GM18868 (cell line): Measurements from ENCODE around the gene EPHA10.
"Not testable (repeated sequence)": the region's sequence is repeated elsewhere in the genome, so short reads cannot be mapped to it uniquely, and the experiment has no call there.

ENCODE experiments used
- ATAC-seq: cut with Tn5 transposase; IDR thresholded peaks from one replicate; pipeline ENCODE4 v1.9.1; 2021; ENCODE audit warnings: mild to moderate bottlenecking, moderate library complexity; ENCODE audit not compliant: unreplicated experiment

Gene EPHA10

DNA sequence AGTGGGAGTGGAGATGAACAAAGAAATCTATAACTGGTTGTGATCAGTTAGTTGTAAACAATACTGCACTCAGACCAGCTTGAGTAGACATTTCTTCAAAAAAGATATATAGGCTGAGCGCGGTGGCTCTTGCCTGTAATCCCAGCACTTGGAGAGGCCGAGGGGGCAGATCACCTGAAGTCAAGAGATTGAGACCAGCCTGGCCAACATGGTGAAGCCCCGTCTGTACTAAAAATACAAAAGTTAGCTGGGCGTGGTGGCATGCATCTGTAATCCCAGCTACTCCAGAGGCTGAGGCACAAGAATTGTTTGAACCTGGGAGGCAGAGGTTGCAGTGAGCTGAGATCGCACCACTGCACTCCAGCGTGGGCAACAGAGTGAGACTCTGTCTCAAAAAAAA, 26.9 kb downstream of the EPHA10 start:
- ATAC-seq, result not testable (repeated sequence)

DNA sequence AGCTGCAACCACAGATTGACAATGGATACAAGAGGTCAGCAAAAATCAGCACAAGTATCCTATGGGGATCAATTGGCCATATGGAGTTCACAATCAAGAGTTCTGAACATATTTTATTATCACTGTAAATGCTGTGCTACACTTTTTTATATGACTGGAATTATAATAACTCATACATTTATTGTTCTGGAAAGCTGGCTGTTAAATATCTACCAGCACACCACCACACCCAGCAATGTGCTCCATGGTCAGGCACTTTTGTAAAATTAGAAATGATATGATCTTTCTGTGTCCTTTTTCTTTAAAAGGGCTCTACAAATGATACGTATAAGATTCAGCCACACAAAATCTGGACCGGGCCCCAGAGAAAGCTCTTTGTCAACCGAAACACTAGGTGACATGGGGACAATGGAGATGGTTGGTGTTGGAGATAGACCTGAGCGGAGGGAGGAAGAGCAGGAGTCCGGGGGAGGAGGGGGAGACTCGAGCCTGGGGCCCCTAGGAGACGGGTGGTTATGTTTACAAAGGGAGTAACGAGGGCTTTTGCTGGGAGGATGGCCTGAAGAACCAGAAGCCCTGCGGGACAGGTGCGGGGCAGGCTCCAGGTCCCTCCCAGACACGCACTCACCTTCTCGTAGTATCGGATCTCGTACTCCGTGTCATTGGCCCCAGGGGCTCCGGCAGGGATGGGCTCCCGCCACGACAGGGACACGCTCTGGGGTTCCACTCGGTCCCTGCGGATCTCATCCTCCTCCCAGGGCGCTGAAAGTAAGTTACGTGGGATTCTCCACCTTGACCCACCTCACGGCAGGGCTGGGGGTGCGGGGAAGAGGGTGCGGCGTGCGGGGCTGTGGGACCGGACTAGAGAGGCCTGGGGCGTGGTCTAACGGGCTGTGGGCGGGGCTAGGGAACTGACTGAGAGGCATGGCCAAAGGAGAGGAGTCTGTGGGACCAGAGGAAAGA, 30.0 kb downstream of the EPHA10 start:
- no peak for ATAC-seq

DNA sequence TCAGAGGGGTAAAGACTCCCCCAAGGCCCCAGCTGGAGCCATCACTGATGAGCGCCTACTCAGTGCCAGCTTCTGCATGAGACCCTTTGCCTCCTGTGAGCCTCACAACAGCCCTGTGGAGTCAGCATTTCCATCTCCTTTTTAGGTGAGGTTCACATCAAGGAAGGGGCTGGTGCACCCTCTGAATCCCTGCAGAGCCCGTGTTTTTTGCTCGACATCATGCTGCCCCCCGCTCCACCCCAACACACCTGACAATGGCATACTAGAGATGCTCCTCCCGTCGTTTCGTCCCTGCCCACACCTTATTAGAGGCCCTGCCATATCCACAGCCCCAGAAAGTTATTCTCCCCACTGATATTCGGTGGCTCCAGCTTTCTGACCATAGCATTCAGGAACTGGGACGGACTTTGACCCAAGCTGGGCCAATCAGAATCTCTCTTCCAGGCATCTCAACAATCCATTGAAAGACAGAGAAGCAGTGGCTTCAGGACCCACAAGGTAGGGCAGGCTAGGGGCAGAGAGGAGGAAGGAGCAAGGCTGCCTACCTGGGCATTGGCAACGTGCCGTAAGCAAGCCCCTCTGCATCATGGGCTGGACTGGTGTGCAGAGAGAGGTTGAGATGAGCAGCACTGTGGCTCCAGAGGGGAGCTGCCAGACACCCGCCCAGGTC, 32.7 kb downstream of the EPHA10 start:
- no peak for ATAC-seq

DNA sequence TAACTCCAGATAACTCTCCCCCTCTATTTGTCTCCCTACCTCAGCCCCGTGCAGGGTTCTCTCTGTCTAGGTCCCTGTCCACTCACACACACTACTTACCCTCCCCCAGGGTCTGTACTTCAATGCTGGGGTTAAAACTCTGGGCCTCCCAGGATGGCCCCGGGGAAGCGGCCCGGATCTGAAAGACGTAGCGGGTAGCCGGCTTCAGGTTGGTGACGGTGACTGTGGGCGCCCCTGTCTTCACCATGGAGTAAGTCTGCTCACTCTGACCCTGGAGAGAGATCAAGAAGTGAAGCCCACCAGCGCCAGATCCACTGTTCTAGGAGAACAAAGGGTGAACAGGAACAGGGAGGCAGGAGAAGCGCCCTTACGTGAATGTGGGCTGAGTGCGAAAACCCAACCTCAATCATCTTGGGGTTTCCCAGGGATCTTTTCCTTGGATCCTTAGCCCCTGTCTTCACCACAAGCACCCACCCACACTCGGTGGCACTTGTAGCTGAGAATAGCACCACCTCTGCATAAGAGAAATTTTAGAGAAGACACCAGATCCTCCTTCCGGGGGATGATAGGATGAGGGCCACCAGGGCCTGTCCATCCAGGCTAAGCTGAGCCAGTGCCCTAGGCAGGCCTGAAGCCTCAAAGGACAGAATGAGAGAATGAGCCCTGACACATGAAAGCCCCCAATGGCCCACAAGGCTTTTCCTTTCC, 33.5 kb downstream of the EPHA10 start:
- ATAC-seq, result no peak

DNA sequence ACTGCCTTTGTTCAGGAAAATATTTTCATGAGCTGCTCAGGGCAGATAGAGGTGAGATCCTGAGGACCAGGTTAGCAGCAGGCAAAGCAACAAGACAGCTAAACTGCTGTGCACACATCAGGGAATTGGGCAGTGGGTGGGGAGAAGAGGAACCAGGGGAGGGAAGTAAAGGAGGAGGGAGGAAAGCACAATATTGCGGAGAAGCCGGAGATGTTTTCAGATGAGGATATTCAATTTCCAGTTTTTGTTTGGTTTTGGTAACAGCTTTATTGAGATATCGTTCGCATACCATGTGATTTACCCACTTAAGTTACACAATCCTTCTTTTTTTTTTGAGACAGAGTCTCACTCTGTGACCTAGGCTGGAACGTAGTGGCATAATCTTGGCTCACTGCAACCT, 34.5 kb downstream of the EPHA10 start:
- no peak for ATAC-seq

DNA sequence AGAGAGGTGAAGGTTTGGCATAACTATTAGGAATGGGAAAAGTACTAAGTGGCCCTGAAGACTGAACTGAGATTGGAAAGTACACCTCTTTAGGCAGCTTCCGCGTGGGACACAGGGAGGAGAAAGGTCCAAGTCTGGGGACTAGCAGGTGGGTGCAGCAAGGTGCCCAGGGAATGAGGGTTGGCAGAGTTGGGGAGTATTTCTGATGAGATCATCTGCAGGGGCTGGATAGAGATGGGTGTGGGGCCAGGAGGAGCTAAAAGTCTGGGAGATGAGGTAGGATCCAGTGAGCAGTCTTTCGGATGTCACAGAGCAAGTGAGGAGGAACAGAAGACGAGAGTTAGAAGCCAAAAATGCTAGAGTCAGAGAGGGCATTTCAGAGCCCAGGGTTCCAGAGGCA, 36.5 kb downstream of the EPHA10 start:
- ATAC-seq, result no peak

DNA sequence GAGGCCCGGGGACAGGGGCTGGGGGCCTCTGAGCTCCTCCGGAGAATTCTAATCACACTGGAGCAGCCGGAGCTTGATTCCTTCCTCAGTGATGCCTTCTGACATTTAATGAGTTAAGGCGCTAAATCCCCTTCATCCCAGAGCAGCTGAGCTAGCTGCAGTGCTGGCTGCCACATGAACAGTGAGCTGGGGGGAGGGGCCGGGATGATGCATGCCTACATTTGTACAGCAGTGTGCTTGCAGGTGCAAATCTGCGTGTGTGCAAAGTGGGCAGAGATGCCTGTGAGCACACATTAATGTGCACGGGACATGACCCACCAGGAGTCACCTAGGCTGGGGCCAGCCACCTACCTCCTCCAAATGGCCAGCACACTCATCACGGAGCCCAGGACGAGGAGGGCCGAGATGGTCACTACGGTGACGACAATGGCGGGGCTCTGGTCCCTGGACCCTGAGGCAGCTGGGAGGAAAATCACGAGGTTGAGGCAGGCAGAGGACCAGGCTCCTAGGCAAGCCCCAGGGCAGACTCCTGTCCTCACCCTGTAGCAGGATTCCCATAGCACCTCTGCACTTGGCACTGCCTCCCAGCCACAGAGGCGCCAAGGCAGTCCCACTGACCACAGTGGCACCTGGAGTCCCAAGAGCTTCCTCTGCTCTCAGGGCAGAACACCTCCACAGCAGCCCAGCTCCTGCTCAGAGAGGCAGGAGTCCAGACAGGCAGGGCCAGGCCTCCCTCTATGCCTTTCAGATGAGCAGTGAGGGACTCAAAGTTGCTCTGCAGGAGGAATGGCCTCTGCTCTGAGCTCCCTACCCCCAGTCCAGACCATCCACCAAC, 38.0 kb downstream of the EPHA10 start:
- ATAC-seq, result no peak

DNA sequence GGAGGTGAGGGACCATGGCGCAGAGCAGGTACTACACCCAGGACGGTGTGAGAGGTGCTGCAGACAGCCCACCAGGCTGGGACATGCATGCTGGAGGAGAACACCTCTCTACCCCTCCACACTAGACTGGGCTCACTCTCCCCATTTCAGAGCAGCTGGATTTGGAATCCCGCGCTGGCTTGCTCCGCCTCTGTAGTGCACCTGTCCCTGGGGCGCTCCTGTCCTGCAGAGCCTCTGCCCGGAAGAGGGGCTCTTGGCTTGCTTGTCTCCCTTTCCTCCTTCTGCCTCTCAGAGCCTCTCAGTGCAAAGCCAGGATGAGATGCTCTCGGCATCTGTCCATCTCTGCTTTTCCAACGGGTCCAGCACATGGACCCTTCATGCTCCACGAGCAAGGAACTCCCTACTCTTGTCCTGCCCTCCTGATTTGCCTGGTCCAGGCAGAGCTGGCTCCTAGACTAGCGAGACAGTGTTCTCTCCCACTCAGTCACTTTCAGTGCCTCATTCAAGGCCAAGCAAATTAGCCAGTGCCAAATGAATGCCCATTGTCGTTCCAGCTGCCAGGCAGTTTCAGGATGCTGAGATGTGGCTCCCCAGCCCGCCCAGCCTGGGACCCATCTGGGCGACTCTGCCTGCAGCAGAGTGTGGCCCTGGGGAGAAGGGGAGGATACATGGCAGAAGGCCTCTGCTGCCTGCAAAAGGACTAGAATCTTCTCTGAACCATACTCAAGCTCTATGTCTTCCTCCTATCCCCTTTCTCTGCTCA, 38.9 kb downstream of the EPHA10 start:
- ATAC-seq, result no peak

DNA sequence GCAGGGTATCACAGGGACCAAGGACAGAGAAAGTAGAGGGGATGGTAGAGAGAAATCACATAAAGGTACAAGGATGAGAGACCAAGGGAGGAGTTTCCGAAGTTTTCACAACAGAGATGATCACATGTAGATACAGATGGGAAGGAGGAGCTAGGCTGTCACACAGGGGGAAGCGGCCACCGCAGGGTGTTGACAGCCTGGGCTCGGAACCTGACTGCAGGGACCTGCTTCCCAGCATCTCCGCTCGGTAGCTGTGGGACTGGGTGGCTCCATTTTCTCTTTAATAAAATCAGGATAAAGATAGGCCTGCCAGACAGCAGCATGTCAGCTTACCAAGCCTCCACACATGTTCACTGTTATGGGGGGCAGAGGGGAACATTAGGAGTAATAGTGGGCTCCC, 40.3 kb downstream of the EPHA10 start:
- ATAC-seq, result no peak

DNA sequence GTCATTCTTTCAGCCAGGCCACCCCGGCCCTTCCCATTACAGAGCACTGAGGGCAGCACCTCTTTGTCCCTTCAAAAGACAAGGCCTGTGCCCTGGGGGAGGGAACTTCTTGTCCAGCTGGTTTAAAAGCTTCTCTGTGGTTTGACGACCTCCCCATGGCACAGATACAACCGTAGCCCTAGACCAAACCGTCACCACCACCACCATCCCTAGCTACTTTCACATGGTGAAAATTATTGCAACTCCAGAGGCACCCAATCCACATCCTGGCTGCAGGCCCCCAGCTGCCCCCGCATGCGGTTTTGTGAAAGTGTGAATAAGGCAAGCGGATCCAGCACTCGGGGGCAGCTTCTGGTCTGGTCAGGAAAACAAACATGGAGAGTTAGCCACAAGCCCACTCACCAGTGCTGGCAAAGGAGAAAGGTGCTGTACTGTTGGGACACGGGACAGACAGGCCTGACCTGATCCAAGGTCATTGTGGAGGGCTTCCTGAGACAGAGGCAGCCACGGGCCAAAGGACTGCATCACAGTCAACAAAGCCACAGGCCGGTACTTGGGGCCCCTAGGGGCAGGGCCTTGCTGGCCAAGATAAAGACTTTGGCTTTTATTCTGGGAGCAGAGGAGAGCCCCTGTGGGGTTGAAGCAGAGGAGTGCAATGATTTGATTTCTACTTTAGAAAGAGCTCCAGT, 41.4 kb downstream of the EPHA10 start:
- ATAC-seq, result no peak

DNA sequence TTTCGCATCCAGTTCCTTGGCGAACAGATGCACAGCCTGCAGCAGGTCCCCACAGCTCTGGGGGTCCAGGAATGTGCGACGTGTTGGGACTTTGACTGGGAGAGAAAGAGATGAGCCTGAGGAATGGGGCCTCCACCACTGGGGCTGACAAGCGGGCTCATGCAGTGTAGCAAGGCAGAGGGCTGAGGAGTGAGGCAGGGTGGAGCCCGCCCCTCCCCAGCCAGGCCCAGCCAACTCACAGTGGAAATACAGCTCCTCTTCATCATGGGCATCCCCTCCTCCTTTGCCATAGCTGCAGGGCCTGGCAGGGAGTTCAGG, 41.9 kb downstream of the EPHA10 start:
- no peak for ATAC-seq

DNA sequence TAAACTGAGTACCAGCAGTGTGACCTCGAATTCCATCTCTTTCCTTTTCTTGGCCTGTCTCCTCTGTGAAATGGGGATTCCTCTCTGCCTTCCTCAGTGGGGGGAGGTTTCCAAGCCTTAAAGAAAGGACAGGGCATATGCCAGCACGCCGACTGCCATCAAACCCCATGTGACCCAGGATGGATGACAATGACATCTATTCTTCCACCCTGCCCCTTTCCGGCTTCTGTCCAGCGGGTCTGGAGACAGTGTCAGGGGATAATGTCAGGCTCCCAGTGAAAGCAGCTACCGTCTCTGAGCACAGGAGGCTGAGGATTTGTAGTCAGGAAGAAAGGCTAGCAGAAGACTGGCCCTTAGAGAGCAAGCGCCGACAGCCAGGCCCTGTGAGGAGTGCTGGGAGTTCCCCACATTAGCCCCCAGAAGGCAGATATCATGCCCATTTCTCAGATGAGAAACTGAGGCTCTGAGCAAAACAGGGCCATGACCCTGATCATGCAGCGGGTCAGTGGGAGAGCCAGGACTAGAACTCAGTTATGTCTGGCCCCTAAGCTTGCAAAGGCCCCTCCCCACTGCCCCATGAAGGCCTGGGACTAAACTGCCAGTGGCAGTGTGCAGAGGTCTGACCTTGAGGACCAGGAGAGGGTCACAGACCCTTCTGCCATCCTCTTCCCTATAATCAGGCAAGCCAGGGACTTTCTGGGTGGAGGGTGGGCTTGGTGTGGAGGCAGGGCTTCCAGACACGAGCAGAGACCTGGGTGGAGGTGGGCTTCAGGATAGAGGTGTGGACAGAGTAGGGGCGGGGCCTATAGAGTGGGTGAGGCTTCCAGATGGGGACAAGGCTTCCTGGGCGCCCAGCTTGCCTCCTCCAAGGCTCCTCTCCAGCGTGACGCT, 42.5 kb downstream of the EPHA10 start:
- no peak for ATAC-seq

DNA sequence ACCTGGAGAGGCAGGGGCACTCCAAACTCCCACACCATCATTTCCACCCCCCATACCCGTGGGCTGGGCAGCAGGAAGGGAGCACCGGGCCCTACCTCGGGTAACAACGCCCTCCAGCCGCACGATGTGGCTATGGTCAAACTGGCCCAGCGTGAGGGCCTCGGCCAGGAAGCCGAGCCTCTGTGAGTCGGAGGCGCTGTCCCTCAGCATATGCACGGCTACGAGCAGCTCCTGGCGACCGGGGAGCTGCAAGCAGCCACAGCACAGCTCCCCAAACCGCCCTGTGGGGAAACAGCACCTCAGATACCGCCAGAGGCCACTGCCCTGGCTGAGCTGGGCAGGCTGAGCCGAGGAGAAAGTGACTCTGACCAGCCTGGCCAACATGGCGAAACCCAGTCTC, 43.4 kb downstream of the EPHA10 start:
- no peak for ATAC-seq

DNA sequence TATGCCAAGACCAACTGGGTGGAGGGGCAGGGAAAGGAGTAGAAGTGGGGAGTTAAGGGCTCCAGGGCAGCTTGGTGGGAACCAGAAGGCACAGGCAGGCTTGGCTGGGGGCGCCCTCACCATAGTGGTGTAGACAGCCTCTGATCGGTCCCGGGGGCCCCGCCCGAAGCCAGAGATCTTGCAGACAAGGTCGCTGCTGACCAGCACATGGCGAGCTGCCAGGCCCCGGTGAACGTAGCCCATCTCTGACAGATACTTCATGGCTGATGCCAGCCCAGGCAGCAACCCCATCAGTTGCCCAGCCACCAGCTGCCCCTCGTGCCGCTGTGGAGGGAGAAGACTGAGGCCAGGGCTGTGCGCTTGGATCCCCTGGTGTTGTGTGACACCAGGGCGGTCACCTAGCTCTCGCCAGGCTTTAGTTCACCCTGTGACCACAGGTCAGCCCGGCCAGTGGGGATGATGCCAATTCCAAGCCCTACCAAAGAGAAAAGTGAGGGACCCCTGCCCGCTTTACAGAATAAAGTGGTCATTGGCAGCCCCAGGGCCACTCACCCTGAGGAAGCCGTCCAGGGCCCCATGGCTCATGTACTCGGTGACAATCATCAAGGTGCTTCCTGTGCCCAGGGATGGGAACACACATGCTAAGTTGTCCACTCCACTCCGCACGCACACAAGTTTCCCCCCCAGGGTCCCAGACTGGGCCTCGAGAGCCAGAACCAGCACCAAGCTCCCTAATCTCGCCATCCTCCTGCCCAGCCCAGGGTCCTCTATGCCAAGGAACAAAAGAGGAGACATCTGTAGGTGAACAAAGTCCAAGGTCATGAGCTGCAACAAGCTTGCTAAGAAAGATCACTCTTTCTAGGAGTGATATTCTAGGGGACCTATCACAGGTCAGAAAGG, 44.4 kb downstream of the EPHA10 start:
- ATAC-seq, result no peak

DNA sequence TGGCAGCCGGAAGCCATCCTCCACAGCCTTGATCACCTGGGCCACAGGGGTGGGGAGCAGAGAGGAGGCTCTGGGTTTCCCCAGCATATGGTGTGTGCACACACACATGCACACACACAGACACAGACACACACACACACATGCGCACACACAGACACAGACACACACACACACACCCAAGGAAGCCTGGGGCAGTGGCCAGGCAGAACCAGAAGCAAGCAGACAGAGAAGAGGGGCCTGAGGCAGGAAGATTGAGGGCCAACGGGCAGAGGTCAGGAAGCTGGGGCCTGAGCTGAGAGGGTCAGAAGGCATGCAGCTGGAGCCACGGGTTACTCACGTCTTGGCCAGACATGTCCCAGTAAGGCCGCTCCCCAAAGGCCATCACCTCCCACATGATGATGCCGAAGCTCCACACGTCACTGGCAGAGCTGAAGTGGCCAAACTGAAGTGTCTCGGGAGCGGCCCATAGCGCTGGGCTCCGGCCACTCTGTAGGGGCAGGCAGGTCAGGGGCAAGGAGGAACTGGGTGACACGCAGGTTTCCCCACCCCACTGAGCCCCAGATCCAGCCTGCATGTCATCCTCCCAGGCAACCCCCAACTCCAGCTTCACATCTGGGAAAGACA, 45.2 kb downstream of the EPHA10 start:
- no peak for ATAC-seq

DNA sequence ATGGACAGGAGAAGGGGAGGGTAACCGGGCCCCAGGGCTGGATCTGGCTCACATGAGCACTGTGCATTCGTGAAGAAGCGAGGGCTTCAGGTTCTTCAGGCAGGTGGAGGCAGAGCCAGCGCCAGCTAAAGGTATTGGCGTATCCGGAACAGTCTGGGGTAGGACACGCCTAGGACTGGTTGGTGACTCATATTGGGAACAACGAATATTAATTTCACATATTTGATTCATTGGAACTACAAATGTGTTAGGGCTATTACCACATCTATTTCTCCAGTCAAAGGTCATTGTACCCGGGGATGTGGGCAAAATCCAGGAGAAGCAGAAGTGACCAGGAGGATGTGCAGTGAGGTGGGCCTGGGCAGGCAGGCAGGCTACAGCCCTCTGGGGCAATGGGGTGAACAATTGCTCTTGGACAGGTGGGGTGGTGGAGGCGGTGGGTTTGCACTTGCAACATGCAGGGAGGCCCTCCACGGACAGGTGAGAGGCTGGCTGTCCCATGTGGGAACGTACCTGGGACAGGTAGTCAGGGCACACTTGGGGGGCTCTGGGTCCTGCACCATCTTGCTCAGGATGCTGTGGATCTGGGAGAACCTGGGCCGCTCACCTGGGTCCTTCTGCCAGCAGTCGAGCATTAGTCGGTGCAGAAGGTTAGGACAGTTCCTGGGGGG, 45.9 kb downstream of the EPHA10 start:
- no peak for ATAC-seq
